Hematopoietic multipotent progenitor cell treated with erythropoietin and hydrocortisone succinate and interleukin-3 and kit ligand, for 6 days (in vitro differentiated cells): Measurements from ENCODE around the gene RPL13.
"Not testable (repeated sequence)": the region's sequence is repeated elsewhere in the genome, so short reads cannot be mapped to it uniquely, and the experiment has no call there.

Source experiments
- DNase-seq: peaks from one replicate; pipeline ENCODE4 v3.0.0-alpha.2; 2015

RPL13 gene

DNA sequence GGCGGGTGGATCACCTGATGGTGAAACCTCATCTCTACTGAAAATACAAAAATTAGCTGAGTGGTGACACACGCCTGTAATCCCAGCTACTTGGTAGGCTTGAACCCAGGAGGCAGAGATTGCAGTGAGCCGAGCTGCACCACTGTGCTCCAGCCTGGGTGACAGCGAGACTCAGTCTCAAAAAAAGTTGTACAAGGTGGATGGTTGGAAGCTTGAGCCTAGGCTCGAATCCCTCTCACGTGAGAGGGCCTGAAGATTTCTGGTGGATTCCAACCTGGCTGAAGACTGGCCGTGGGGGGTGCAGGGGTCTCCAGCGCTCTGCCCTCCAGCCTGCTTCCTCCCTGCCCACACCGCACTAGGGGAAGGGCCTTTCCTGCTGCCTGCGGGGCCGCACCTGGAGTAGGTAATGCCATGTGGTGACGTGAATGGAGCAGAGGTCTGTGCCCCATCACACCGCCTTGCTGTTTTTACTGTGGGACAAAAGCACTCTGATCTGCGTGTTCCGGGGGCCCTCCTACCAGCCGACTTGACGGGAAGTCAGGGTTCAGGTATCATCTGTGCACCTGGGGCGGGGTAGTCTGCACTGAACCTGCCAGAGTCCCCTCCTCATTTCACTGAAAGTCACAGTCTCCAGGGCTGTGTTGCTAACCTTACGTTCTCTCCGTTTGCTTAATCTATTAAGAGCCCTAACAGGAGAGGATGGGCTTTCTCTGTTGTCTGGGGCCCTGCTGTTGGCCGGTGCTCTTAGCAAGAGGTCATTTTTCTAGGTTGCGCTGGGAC is 4.2 kb downstream of the RPL13 start:
- DNase-seq, result peak; percentile 58

- no peak for DNase-seq
Measured at GRCh38 chr16:89565256-89565505, 4.7 kb downstream of the RPL13 start.

- DNase-seq, result peak; percentile 80
Measured at GRCh38 chr16:89565506-89566372, 5.3 kb downstream of the RPL13 start.

DNA sequence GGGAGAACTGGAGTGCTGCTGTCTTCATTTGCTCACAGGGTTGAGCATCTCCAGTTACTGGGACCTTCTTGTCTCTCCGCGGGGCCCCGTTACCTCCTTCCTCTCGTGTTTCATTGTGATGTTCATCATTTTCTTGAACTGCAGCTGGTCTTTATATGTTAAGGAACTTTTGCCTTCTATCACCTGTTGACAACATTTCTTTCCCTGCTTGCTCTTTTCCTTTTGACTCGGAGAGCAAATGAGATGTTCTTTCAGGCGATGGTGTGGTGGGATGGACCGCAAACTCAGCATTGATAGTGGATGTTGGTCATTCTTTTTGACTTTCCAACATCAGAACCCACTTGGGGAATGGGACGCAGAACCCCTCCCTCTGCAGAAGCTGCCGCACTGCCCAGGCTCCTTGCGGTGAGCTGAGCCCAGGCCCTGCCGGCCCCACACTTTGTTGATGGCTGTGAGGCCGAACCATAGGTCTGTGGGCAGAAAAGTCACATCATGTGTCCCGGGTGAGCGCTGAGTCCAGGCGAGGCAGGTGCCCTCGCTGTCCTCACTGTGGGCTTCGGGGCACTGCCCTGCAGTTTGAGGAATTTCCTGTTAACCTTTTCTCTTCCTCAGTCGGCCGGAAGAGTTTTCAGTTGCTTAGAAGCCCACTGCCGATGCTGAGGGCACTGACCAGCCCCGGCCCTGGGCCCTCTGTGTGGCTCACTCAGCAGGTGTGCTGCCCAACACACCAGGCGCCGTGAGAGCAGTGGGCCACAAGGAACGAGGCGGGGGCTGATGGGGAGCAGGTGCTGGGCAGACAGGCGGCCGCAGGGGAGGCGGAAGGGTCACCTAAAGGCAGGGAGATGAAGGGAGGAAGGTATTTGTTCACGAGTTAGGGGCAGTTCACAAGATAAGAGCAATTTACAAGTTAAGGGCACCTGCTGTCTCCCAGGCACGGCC is 7.4 kb downstream of the RPL13 start:
- DNase-seq, result no peak

DNA sequence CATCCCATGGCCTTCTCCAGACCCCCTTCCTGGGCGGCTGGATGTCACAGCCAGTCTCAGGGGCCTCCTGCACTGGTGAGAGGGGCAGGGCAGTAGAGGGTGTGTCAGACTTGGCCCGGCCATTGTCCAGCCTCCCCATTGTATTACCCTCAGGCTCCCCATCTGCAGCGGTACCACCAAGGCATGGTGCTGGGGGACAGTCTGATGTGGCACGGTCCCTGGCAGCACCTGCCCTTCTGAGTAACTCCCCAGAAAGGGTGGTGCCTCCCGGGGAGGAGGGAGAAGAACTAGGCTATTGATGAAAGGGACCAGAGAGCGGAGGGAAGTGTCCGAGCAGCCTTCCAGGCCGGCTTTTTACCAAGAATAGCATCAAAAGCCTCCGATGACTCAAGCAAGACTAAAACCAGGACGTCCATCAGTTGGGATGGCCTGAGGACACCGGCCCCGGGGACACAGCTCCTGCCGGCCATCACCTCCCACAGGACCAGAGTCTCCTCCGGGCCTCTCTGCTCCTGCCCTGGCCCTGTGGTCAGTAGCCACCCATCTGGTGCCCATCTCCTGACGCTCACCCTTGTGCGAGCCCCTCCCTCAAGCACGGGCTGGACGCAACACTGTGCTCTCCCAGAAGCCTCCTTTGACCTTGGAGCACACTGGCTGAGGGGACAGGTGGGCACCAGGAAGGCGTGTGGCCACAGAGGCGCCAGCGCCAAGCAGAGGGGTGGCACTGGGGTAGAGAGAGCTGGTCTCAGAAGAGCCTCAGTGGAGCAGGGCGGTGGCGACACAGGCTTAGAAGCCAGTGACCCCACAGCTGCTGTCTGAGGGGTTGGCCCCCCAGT is 9.2 kb downstream of the RPL13 start:
- DNase-seq, result no peak

- no peak for DNase-seq
Measured at GRCh38 chr16:89570342-89570923, 10.0 kb downstream of the RPL13 start.

DNA sequence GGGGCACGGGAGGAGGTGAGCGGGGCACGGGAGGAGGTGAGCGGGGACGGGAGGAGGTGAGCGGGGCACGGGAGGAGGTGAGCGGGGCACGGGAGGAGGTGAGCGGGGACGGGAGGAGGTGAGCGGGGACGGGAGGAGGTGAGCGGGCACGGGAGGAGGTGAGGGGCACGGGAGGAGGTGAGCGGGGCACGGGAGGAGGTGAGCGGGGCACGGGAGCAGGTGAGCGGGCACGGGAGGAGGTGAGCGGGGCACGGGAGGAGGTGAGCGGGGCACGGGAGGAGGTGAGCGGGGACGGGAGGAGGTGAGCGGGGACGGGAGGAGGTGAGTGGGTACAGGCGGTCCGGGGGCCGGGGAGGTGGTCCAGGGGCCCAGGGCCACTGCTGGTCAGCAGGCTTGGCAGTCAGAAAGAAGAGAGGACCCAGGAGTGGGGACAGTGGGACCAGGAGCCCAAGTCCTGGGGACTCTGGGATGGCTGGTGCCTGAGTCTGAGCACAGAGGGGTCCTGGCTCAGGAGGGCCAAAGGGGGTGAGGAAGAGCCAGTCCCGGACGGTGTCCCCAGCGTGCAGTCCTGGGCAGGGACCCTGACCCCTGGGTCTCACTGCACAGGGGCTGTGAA is 10.6 kb downstream of the RPL13 start:
- DNase-seq, result not testable (repeated sequence)

DNA sequence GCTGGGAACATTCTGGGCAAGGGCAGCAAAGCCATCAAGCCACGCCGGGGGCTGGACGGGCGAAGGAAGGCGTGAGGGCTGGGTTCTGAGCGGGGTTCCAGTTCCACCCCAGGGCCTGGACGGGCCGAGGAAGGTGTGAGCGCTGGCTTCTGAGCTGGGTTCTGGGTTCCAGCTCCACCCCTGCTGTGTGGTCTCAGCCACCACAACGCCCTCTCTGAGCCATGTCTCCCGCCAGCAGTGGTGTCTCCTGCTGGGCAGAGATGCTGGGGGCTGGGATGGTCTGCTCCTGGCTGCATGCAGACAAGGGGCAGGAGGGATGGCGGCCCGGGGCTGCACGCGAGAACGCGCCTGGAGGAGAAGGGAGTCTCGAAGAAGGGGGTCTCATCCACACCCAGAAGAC is 11.2 kb downstream of the RPL13 start:
- DNase-seq, result no peak

DNA sequence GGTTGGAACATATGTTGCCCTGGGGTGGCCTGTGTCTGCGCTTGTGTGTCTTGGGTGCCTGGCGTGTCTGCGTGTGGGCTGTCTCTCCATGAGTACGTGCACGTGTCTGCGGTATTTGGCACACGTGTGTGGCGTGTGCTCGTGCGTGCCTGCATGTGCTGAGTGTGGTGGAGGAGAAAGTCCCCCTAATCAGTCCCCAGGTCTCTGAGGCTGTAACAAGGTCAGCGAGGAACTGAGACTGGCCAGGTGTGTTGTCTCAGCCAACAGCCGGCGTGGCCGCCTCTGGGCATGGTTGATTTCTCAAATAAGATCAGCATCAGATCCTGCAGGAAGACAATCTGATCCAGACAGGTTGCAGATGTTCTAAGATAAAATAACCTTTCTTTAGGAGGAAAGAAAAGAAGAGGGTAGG is 11.6 kb downstream of the RPL13 start:
- DNase-seq, result no peak

GRCh38 chr16:89572485-89573205 is 12.2 kb downstream of the RPL13 start:
- no peak for DNase-seq

- DNase-seq, result no peak
Measured at GRCh38 chr16:89573826-89574680, 13.6 kb downstream of the RPL13 start.

- DNase-seq, result peak; percentile 79
Measured at GRCh38 chr16:89574681-89575246, 14.3 kb downstream of the RPL13 start.

GRCh38 chr16:89575247-89576152 is 15.0 kb downstream of the RPL13 start, which contains the start of gene CPNE7:
CPNE7 (plus strand) TSS chr16:89575758; CDS start chr16:89575898, 140 bp downstream.
- DNase-seq, result no peak

- no peak for DNase-seq
Measured at GRCh38 chr16:89576153-89577054, 15.9 kb downstream of the RPL13 start.

DNA sequence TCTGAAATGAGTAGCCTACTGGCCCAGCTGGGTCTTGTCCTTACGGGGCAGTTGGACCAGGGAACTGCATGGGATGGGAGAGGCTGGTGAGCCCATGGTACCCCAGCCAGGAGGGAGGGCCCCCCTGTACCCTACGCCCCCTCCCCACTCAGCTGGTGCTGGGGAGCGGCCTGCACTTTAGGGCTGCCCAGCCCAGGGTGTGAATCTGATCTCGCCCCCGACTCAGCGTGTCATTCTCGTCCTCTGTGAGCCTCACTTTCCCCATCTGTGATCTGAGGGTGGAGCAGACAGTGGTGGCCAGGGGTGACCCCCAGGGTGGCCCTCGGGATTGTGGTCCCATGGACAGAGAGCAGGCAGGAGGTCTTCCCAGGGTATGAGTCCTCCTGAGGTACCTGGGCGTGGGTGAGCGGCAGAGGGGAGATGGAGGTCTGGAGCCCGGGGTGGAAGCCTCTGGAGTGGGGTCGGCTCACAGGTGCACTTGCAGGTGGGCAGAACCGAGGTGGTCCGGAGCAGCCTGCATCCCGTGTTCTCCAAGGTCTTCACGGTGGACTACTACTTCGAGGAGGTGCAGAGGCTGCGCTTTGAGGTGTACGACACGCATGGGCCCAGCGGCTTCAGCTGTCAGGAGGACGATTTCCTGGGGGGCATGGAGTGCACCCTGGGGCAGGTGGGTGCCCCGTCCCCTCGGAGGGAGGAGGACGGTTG is 16.7 kb downstream of the RPL13 start:
- no peak for DNase-seq

GRCh38 chr16:89579351-89579750 is 18.9 kb downstream of the RPL13 start:
- DNase-seq, result no peak
